ENCODE measurements around the gene ACTRT1.

ACTRT1 gene

GRCh38 chrX:128052303-128052702 lies at the start of gene ACTRT1:
Gene ACTRT1, minus strand, starts transcription at chrX:128052403. Its CDS starts 197 bp downstream, at chrX:128052206.
- DNase-seq (ENCODE audit: low read depth) = no peak

GRCh38 chrX:128078545-128078944 lies 26.3 kb upstream of the ACTRT1 start:
- no peak for DNase-seq (ENCODE audit: low read depth)

- no peak for DNase-seq (ENCODE audit: low read depth)
Observed at GRCh38 chrX:128057421-128057820, 5.2 kb upstream of the ACTRT1 start.

- no peak for DNase-seq (ENCODE audit: low read depth)
Observed at GRCh38 chrX:128051526-128051925, 677 bp downstream of the ACTRT1 start.

- no peak for DNase-seq (ENCODE audit: low read depth)
Observed at GRCh38 chrX:128035318-128035717, 16.9 kb downstream of the ACTRT1 start.

GRCh38 chrX:128021566-128021965 lies 30.6 kb downstream of the ACTRT1 start:
- DNase-seq (ENCODE audit: low read depth) = no peak

GRCh38 chrX:128020701-128021100 lies 31.5 kb downstream of the ACTRT1 start:
- DNase-seq (ENCODE audit: low read depth) = no peak

GRCh38 chrX:128019218-128019617 lies 33.0 kb downstream of the ACTRT1 start:
- no peak for DNase-seq (ENCODE audit: low read depth)

GRCh38 chrX:128012015-128012414 lies 40.2 kb downstream of the ACTRT1 start:
- no peak for DNase-seq (ENCODE audit: low read depth)

GRCh38 chrX:128007882-128008281 lies 44.3 kb downstream of the ACTRT1 start:
- DNase-seq (ENCODE audit: low read depth) = no peak

Data from GM04504 (cell line).